Body of pancreas (tissue), 4 donors: ENCODE measurements around the gene FATE1. TPM values are rescaled to one million over a fixed set of nuclear protein-coding genes. Genes with fewer than 3 reads are reported as not detected.
"Not testable (repeated sequence)": the region's sequence is repeated elsewhere in the genome, so short reads cannot be mapped to it uniquely, and the experiment has no call there.

Source experiments
- ATAC-seq: fragments of 150-250 bp; one replicate; pipeline ENCODE4 v1.9.1; 2016
- DNase-seq, 4 donors: peaks; one replicate each; pipeline ENCODE4 v3.0.0-alpha.2; 2019
- H3K27ac ChIP-seq, 4 donors: fragments of 200-600 bp; sonication (generic); 1 replicate in 3 of 4; 2 replicates in 1 of 4; pipeline versions ENCODE4 v1.5.1 to v1.6.1; 2016 to 2019; ENCODE audit warnings: mild to moderate bottlenecking in 1 of 4, mixed read lengths in 1 of 4, moderate library complexity in 1 of 4
- H3K27me3 ChIP-seq, 2 donors: fragments of 200-600 bp; sonication (generic); one replicate each; pipeline ENCODE4 v1.6.0; 2016; ENCODE audit warnings: mild to moderate bottlenecking in 1 of 2
- H3K36me3 ChIP-seq, 2 donors: fragments of 200-600 bp; sonication (generic); replicated peaks in 1 of 2; 2 replicates each; pipeline ENCODE4 v1.5.1; 2016; ENCODE audit warnings: low read depth in 2 of 2; ENCODE audit not compliant: insufficient read depth in 1 of 2
- H3K4me1 ChIP-seq: fragments of 200-600 bp; sonication (generic); one replicate; pipeline ENCODE4 v1.6.0; 2016
- H3K4me3 ChIP-seq, 2 donors: fragments of 200-600 bp; sonication (generic); 1 replicate in 1 of 2; 2 replicates in 1 of 2; pipeline ENCODE4 v1.5.1; 2016 to 2019
- H3K9me3 ChIP-seq, 3 donors: fragments of 200-600 bp; sonication (generic); 1 replicate in 2 of 3; 2 replicates in 1 of 3; pipeline ENCODE4 v1.5.1; 2016
- CTCF ChIP-seq, 7 experiments: fragments of 450-650 bp in 4 of 7; fragments of 200-600 bp in 3 of 7; sonication (generic) in 3 of 7; IDR thresholded peaks; one replicate each; pipeline ENCODE4 v1.5.1; 2016 to 2019; ENCODE audit warnings: antibody characterized with exemption in 7 of 7
- POLR2A ChIP-seq, 3 donors: fragments of 450-650 bp; IDR thresholded peaks; one replicate each; pipeline ENCODE4 v1.6.1; 2016; ENCODE audit warnings: antibody characterized with exemption in 3 of 3, mild to moderate bottlenecking in 2 of 3
- WGBS, 2 donors: methylation state at CpG; one replicate each; pipeline ENCODE4 v1.1.5; 2017; 5-methylcytosine and 5-hydroxymethylcytosine counted together
- intact Hi-C: fragments of 100-400 bp; cut with DNase I; formaldehyde crosslinking; loops from one replicate; pipeline ENCODE4 v1.15.1; 2023
- total RNA-seq, 2 donors: library from RNA; depleted of rRNA; stranded (reverse); fragments of >200 nt; gene quantifications; one replicate each; pipeline ENCODE4 v1.1.0, GENCODE V29; 2016

The FATE1 gene
- total RNA-seq, 2 donors from 2014 or later = not detected

- DNase-seq = no peak
- no peak within 1 kb of the TSS for H3K4me3 ChIP-seq
- H3K36me3 ChIP-seq = no peaks in the 10 kb centered on the region
- no peak within 1 kb of the TSS for H3K27ac ChIP-seq
- no peaks in the 10 kb centered on the region for H3K9me3 ChIP-seq
- intact Hi-C loops = no loop called here
- no peaks in the 10 kb centered on the region for H3K27me3 ChIP-seq
- TF ChIP-seq CTCF (IDR thresholded peaks at IDR 0.05) (no peak), POLR2A (IDR thresholded peaks at IDR 0.05) (no peak)
- 5% methylated on average over 26 of the region's 100 CpGs; no CpG with 5 or more reads in 1 of the 2 donors for WGBS, 2 donors
- no peaks in the 10 kb centered on the region for H3K4me1 ChIP-seq
- ATAC-seq = no peak
These were observed 20.9 kb upstream of the FATE1 start, which contains the start of gene PRRG3 for GRCh38 chrX:151694661-151695582. TSS of gene PRRG3 (plus strand) at chrX:151695458. CDS start at chrX:151698815, 3,357 bp downstream.

GRCh38 chrX:151695583-151696340, 20.1 kb upstream of the FATE1 start:
- WGBS, 2 donors = 12 to 29% methylated on average over 15 to 19 of the region's 19 CpGs
- intact Hi-C loops = no loop called here
- H3K9me3 ChIP-seq = no peaks in the 10 kb centered on the region
- DNase-seq = no peak
- no peak overlapping the region for H3K27ac ChIP-seq
- TF ChIP-seq POLR2A (IDR thresholded peaks at IDR 0.05) (no peak), CTCF (IDR thresholded peaks at IDR 0.05) (no peak)
- H3K27me3 ChIP-seq = no peaks in the 10 kb centered on the region
- ATAC-seq = no peak
- no peaks in the 10 kb centered on the region for H3K36me3 ChIP-seq
- no peak overlapping the region for H3K4me3 ChIP-seq
- H3K4me1 ChIP-seq = no peaks in the 10 kb centered on the region

GRCh38 chrX:151697082-151697481, 18.8 kb upstream of the FATE1 start:
- H3K9me3 ChIP-seq, H3K4me3 ChIP-seq, intact Hi-C loops, DNase-seq, H3K27ac ChIP-seq, H3K36me3 ChIP-seq, ATAC-seq, H3K27me3 ChIP-seq, H3K4me1 ChIP-seq: not testable (repeated sequence)
- WGBS, 2 donors = 79 to 85% methylated on average over 6 to 8 of the region's 8 CpGs

- ATAC-seq (no peak), DNase-seq (peak in 1 of 4 donors; percentile 22)
- Histone ChIP-seq H3K9me3 (no peaks in the 10 kb centered on the region), H3K36me3 (no peaks in the 10 kb centered on the region), H3K27me3 (no peaks in the 10 kb centered on the region), H3K4me1 (no peaks in the 10 kb centered on the region), H3K4me3 (no peak overlapping the region), H3K27ac (no peak overlapping the region)
- intact Hi-C loops = no loop called here
- no peak for TF ChIP-seq POLR2A (IDR thresholded peaks at IDR 0.05)
- no peak for TF ChIP-seq CTCF (IDR thresholded peaks at IDR 0.05)
- WGBS, 2 donors = 72 to 77% methylated on average over 3 to 4 of the region's 4 CpGs
These were observed 18.3 kb upstream of the FATE1 start for GRCh38 chrX:151697522-151697921.

GRCh38 chrX:151698485-151698884, 17.4 kb upstream of the FATE1 start:
- DNase-seq (no peak), ATAC-seq (no peak)
- Histone ChIP-seq H3K4me1 (no peaks in the 10 kb centered on the region), H3K27ac (no peak overlapping the region), H3K9me3 (no peaks in the 10 kb centered on the region), H3K36me3 (no peaks in the 10 kb centered on the region), H3K4me3 (no peak overlapping the region), H3K27me3 (no peaks in the 10 kb centered on the region)
- no peak for TF ChIP-seq POLR2A (IDR thresholded peaks at IDR 0.05)
- intact Hi-C loops = no loop called here
- WGBS, 2 donors = 66 to 79% methylated on average over 2 to 5 of the region's 6 CpGs
